ENCODE results near the gene SERINC3.
"Not testable (repeated sequence)": the region's sequence is repeated elsewhere in the genome, so short reads cannot be mapped to it uniquely, and the experiment has no call there.

The SERINC3 gene

DNA sequence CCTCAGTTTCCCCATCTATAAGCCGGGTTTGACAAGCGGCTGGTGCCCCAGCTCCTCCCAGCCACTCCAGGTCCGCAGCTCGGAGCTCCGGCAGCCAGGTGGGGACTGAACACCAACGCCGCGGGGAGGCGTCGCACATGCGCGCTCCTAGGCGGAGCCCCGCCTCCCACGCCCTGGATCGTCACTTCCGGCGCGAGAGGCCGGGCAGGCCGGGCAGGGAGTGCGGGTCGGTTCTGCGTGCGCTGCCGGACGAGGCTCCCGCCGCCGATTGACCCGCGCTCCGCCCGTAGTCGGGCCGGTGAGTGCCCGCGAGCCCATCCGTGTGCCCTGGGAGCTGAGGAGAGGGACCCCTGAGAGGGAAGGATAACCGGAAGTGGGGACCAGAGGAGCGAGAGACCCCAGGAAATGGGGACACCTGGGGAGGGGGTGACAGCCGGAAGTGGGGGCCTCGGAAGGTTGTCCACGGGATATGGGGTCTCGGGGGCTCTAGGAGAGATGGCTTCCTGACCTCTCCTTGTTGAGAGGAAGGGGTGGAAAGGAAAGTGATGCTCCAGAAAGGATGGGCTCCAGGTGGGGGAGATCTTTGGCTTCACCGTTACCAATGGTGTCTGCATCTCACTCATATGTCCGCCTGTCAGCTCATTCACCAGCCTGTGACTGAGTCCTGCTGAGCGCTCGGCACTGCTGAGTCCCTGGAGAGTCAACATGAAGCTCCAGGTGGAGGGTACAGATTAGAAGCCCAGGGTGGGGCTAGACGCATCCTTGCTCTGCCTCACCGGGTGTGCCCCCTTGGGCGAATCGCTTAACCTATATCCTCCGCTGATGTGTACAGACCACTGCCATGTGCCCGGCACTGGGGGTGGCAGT lies 45.9 kb downstream of the SERINC3 start, which contains the start of gene TTPAL:
TTPAL (plus strand) TSS at position 181 of the 867 bp plus-strand sequence. CDS start 4,126 bp downstream, outside the sequence.
- H3K4me3 ChIP-seq (ENCODE audit: low read length): peak within 1 kb of the TSS; percentile 92
- H3K9me3 ChIP-seq (ENCODE audit: insufficient read depth, low read depth, low read length): no peaks in the 10 kb centered on the region
- peak within 1 kb of the TSS; percentile 74; the same call in 1 of the 2 replicates for H3K9ac ChIP-seq (ENCODE audit: low read depth, low read length)
- H3K27ac ChIP-seq (ENCODE audit: low read length): peak within 1 kb of the TSS; percentile 66
- H3K36me3 ChIP-seq (ENCODE audit: insufficient read depth, low read depth, low read length): peaks cover 4% of the 10 kb centered on the region; the same call in 1 of the 2 replicates
- H3K27me3 ChIP-seq (ENCODE audit: insufficient read depth, low read length): no peaks in the 10 kb centered on the region
- peaks cover 4% of the 10 kb centered on the region; the same call in 1 of the 2 replicates for H3K4me1 ChIP-seq (ENCODE audit: insufficient read depth, low read length)

DNA sequence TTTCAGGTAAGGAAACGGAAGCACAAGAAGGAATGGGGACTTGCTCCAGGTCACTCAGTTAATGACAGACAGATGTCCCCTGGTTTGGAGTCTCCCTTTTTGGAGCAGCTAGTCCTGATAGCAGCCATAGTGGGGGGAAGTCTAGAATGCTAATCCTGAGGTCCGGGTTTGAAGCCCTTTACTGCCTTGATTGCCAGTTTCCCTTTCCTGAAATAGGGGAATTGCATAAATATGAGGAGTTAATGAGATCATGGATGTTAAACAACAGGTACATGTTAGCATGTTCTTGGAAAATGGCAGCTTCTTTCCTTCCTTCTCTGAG lies 46.5 kb downstream of the SERINC3 start:
- no peak overlapping the region for H3K27ac ChIP-seq (ENCODE audit: low read length)

DNA sequence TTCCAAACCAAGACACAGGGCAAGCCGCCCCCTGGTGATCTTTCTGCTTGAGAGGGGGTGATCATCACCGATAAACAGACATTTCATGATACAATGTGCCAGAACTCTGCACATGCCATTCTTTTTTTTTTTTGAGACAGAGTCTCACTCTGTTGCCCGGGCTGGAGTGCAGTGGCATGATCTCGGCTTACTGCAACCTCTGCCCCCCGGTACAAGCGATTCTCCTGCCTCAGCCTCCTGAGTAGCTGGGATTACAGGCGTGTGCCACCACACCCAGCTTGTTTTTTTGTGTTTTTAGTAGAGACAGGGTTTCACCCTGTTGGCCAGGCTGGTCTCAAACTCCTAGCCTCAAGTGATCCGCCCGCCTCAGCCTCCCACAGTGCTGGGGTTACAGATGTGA lies 49.6 kb downstream of the SERINC3 start:
- not testable (repeated sequence) for H3K27ac ChIP-seq (ENCODE audit: low read length); H3K4me3 ChIP-seq (ENCODE audit: low read length); H3K27me3 ChIP-seq (ENCODE audit: insufficient read depth, low read length); H3K36me3 ChIP-seq (ENCODE audit: insufficient read depth, low read depth, low read length); H3K9me3 ChIP-seq (ENCODE audit: insufficient read depth, low read depth, low read length); H3K4me1 ChIP-seq (ENCODE audit: insufficient read depth, low read length); H3K9ac ChIP-seq (ENCODE audit: low read depth, low read length)

More for the DNA sequence above, 46.5 kb downstream of the SERINC3 start:
- Histone ChIP-seq H3K27me3 (ENCODE audit: insufficient read depth, low read length) (no peaks in the 10 kb centered on the region), H3K4me3 (ENCODE audit: low read length) (peak overlapping the region; percentile 92), H3K4me1 (ENCODE audit: insufficient read depth, low read length) (peaks cover 4% of the 10 kb centered on the region; the same call in 1 of the 2 replicates), H3K9ac (ENCODE audit: low read depth, low read length) (peak overlapping the region; percentile 74; the same call in 1 of the 2 replicates), H3K9me3 (ENCODE audit: insufficient read depth, low read depth, low read length) (no peaks in the 10 kb centered on the region), H3K36me3 (ENCODE audit: insufficient read depth, low read depth, low read length) (no peaks in the 10 kb centered on the region; the same call in 1 of the 2 replicates)

DNA sequence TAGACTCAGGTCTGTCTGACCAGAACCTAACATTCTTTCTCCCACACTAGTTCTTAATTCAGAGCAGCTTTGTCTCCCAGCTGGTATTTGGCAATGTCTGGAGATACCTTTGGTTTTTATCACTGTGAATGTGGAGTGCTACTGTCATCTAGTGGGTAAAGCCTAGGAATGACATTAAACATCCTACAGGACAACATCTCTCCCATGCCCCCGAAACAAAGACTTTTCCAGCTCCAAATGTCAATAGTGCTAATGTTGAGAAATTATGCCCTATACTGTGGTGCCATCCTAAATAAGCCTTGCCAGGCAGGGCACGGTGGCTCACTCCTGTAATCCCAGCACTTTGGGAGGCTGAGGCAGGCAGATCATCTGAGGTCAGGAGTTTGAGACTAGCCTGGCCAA lies 50.4 kb downstream of the SERINC3 start:
- H3K4me1 ChIP-seq (ENCODE audit: insufficient read depth, low read length): peaks cover 2% of the 10 kb centered on the region; the same call in 1 of the 2 replicates
- no peak overlapping the region for H3K4me3 ChIP-seq (ENCODE audit: low read length)
- no peak overlapping the region for H3K27ac ChIP-seq (ENCODE audit: low read length)
- no peaks in the 10 kb centered on the region for H3K9me3 ChIP-seq (ENCODE audit: insufficient read depth, low read depth, low read length)
- H3K36me3 ChIP-seq (ENCODE audit: insufficient read depth, low read depth, low read length): no peaks in the 10 kb centered on the region
- no peaks in the 10 kb centered on the region for H3K27me3 ChIP-seq (ENCODE audit: insufficient read depth, low read length)
- no peak overlapping the region for H3K9ac ChIP-seq (ENCODE audit: low read depth, low read length)

DNA sequence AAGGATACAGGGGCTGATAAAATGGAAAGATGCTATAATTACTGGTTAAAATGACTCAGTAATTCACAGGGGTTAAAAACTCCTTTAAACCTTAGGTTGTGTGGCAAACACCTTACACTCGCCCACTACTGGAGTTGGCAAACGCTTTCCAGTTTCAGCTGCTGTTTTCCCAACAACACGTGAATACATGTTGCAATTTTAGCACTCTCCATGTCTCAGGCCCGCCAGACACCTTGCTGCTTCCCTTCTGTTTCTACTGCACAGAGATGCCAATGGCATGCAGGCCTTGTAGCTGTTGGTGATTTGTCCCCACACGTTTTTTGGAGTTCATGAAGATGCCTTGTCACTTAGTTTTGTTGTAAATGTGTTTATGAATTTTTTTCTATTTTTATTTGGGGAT lies 51.5 kb downstream of the SERINC3 start:
- H3K9me3 ChIP-seq (ENCODE audit: insufficient read depth, low read depth, low read length): no peaks in the 10 kb centered on the region
- no peaks in the 10 kb centered on the region for H3K27me3 ChIP-seq (ENCODE audit: insufficient read depth, low read length)
- no peak overlapping the region for H3K27ac ChIP-seq (ENCODE audit: low read length)
- H3K4me3 ChIP-seq (ENCODE audit: low read length): no peak overlapping the region
- no peak overlapping the region for H3K9ac ChIP-seq (ENCODE audit: low read depth, low read length)
- no peaks in the 10 kb centered on the region; the same call in 1 of the 2 replicates for H3K4me1 ChIP-seq (ENCODE audit: insufficient read depth, low read length)
- no peaks in the 10 kb centered on the region for H3K36me3 ChIP-seq (ENCODE audit: insufficient read depth, low read depth, low read length)

DNA sequence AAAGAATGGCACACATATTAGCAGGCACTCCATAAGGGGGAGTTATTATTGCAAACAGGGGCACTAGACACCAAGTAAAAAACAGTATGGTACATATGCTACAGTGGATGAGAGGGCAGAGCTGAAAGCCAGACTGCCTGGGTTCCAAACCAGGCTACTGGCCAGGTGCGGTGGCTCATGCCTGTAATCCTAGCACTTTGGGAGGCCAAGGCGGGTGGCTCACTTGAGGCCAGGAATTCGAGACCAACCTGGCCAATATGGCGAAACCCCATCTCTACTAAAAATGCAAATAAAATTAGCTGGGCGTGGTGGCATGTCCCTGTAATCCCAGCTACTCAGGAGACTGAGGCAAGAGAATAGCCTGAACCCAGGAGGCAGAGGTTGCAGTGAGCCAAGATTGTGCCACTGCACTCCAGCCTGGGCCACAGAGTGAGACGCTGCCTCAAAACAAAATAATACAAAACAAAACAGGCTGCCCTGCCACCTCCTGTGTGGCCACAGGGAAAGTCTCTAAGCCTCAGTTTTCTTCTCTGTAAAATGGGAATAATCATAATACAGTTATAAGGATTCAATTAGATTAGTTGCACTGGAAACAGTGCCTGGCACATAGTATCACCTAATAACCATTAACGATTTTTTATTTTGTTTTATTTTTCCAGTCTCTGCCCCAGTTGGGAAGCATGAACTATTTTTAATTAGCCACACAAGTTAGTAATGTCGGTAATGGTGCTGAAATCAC lies 53.7 kb downstream of the SERINC3 start:
- Histone ChIP-seq H3K36me3 (ENCODE audit: insufficient read depth, low read depth, low read length) (no peaks in the 10 kb centered on the region), H3K4me1 (ENCODE audit: insufficient read depth, low read length) (no peaks in the 10 kb centered on the region), H3K9me3 (ENCODE audit: insufficient read depth, low read depth, low read length) (no peaks in the 10 kb centered on the region), H3K4me3 (ENCODE audit: low read length) (no peak overlapping the region), H3K27me3 (ENCODE audit: insufficient read depth, low read length) (no peaks in the 10 kb centered on the region), H3K9ac (ENCODE audit: low read depth, low read length) (no peak overlapping the region), H3K27ac (ENCODE audit: low read length) (no peak overlapping the region)

DNA sequence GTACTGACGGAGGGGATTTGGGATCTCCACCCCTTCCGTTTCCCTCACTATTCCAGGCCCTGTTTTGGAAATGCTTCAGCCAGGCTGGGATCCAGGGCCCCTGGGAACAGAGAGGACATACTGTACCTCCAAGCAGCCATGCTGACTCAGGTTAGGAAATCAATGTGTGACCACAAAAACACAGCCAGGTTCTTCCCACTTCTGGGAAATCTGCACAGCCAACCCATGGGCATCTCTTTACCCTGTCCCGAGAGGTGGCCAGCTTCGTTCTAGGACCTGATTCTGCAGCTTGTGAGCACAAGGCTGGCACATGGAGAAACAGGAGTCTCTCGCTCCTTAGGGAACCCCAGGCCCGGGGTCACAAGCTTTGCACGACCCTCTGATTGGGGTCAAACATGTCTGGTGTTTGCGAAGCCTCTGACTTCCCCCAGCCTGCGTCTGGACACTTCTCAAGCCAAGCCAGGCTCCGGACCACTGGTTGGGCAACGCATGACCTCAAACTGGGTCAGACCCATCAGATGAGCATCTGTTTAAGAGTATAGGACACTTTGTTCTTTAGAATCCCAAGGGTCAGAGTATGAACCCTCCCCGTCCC lies 54.5 kb downstream of the SERINC3 start:
- Histone ChIP-seq H3K9ac (ENCODE audit: low read depth, low read length) (peak overlapping the region; percentile 52; the same call in 1 of the 2 replicates), H3K9me3 (ENCODE audit: insufficient read depth, low read depth, low read length) (no peaks in the 10 kb centered on the region), H3K4me1 (ENCODE audit: insufficient read depth, low read length) (no peaks in the 10 kb centered on the region), H3K4me3 (ENCODE audit: low read length) (no peak overlapping the region), H3K27me3 (ENCODE audit: insufficient read depth, low read length) (no peaks in the 10 kb centered on the region), H3K27ac (ENCODE audit: low read length) (peak overlapping the region; percentile 15), H3K36me3 (ENCODE audit: insufficient read depth, low read depth, low read length) (no peaks in the 10 kb centered on the region)

DNA sequence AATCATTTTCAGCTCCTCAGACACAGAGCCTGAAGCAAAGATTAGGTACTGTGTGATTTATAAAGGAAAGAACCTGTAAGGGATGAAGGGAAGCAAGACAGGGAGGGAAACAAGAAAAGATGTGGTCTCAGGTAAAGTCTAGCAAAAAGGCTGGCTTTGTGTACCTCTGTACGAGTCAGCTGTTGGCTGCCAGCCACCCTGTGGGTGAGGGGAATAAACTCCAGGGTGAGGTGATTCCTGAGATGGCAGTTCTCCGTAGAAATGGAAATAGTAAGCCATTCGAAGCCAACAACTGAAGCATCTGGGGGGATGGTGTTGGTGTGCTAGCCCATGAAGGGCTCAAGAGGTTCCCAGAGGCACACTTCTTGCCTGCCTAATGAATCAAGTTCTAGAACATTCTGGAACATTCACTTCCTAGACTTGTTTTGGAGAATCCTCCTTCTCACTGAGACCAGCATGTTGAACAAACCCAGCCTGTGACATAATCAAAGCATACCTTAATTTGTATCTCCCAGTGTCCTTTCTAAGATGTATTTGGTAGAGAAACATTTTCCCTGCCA lies 56.8 kb downstream of the SERINC3 start:
- Histone ChIP-seq H3K36me3 (ENCODE audit: insufficient read depth, low read depth, low read length) (no peaks in the 10 kb centered on the region), H3K9me3 (ENCODE audit: insufficient read depth, low read depth, low read length) (no peaks in the 10 kb centered on the region), H3K9ac (ENCODE audit: low read depth, low read length) (no peak overlapping the region), H3K27me3 (ENCODE audit: insufficient read depth, low read length) (no peaks in the 10 kb centered on the region), H3K4me1 (ENCODE audit: insufficient read depth, low read length) (no peaks in the 10 kb centered on the region), H3K4me3 (ENCODE audit: low read length) (no peak overlapping the region), H3K27ac (ENCODE audit: low read length) (no peak overlapping the region)

DNA sequence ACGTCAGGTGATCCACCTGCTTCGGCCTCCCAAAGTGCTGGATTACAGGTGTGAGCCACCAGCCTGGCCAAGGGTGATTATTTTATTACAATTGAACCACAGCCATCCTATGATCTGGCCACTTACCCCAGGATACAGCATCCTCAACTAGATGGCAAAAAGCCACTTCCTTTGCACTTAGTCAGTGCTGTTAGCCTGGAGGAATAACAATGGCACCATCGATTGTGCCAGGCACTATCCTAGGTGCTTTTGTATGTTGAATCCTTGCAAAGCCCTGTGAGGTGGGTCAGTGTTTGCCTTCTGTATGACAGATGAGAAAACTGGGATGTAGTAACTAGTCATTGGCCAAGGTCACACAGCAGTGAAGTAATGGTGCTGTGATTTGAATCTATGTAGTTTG lies 57.4 kb downstream of the SERINC3 start:
- H3K27ac ChIP-seq (ENCODE audit: low read length): no peak overlapping the region
- no peaks in the 10 kb centered on the region for H3K9me3 ChIP-seq (ENCODE audit: insufficient read depth, low read depth, low read length)
- no peaks in the 10 kb centered on the region for H3K36me3 ChIP-seq (ENCODE audit: insufficient read depth, low read depth, low read length)
- no peaks in the 10 kb centered on the region for H3K27me3 ChIP-seq (ENCODE audit: insufficient read depth, low read length)
- H3K4me3 ChIP-seq (ENCODE audit: low read length): no peak overlapping the region
- H3K4me1 ChIP-seq (ENCODE audit: insufficient read depth, low read length): no peaks in the 10 kb centered on the region
- H3K9ac ChIP-seq (ENCODE audit: low read depth, low read length): no peak overlapping the region

DNA sequence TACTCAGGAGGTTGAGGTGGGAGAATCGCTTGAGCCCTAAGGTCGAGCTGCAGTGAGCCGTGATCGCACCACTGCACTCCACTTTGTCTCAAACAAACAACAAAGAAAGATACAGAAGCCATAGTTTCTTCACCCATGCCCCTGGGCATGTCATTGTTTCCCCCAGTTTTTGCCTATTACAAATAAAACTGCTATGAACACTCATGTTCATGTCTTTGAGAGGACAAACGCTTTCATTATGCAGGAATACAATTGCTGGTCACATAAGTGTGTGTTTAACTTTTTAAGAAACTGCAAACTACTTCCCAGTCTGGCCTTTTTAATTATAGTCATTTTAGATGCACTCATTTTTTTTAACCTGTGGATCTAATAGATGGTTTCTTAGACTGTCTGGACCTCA lies 58.4 kb downstream of the SERINC3 start:
- Histone ChIP-seq H3K36me3 (ENCODE audit: insufficient read depth, low read depth, low read length) (no peaks in the 10 kb centered on the region), H3K27ac (ENCODE audit: low read length) (no peak overlapping the region), H3K4me1 (ENCODE audit: insufficient read depth, low read length) (no peaks in the 10 kb centered on the region), H3K9me3 (ENCODE audit: insufficient read depth, low read depth, low read length) (no peaks in the 10 kb centered on the region), H3K27me3 (ENCODE audit: insufficient read depth, low read length) (no peaks in the 10 kb centered on the region), H3K4me3 (ENCODE audit: low read length) (no peak overlapping the region), H3K9ac (ENCODE audit: low read depth, low read length) (no peak overlapping the region)

DNA sequence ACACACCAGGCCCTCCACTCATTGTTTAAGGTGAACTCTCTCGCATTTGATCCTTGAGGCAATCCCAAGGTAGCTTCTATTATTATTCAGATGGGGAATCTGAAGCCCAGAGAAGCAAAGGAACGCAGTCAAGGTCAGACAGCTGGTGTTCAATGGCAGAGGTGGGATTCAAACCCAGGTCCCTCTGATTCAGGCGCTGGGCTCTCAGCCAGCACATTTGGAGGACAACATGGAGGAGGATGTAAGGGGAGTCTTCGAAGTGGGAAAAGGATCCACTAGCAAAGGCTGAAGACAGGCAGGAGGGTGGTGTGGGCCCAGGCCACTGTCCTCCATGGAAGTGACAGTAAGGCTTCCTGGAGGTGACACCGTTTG lies 60.1 kb downstream of the SERINC3 start:
- Histone ChIP-seq H3K27ac (ENCODE audit: low read length) (no peak overlapping the region), H3K4me1 (ENCODE audit: insufficient read depth, low read length) (no peaks in the 10 kb centered on the region), H3K9ac (ENCODE audit: low read depth, low read length) (no peak overlapping the region), H3K4me3 (ENCODE audit: low read length) (no peak overlapping the region), H3K36me3 (ENCODE audit: insufficient read depth, low read depth, low read length) (no peaks in the 10 kb centered on the region), H3K9me3 (ENCODE audit: insufficient read depth, low read depth, low read length) (no peaks in the 10 kb centered on the region), H3K27me3 (ENCODE audit: insufficient read depth, low read length) (no peaks in the 10 kb centered on the region)
